H1 (cell line): ENCODE measurements around the gene KDF1. TPM values are rescaled to one million over a fixed set of nuclear protein-coding genes. Genes with fewer than 3 reads are reported as not detected.

Experiments used
- CTCF ChIA-PET: fragments of 300-600 bp; sonication (Branson Sonifier 250); formaldehyde crosslinking; loops from one replicate; lab custom pipeline; 2021; ENCODE audit not compliant: partially characterized antibody; lab: Charles Lee
- POLR2A ChIA-PET: fragments of 300-600 bp; sonication (Branson Sonifier 250); formaldehyde crosslinking; loops from one replicate; lab custom pipeline; 2021; ENCODE audit warnings: inconsistent platforms; ENCODE audit not compliant: partially characterized antibody; lab: Charles Lee
- DNase-seq, 2 experiments: peaks; one replicate each; pipeline versions ENCODE4 v3.0.0 to v3.0.0-alpha.2; 2010 to 2022; ENCODE audit warnings: low spot score in 2 of 2, low read depth in 1 of 2, mixed read lengths in 1 of 2
- FAIRE-seq: peaks from 2 replicates; lab custom pipeline; 2011; peaks lifted over from hg19 to GRCh38; lab: Jason Lieb, UNC
- H2AFZ ChIP-seq: 2 replicates; pipeline ENCODE4 v1.8.1; 2012; ENCODE audit warnings: low read length, inconsistent platforms
- H2AK5ac ChIP-seq: 2 replicates; pipeline ENCODE4 v1.6.1; 2013; ENCODE audit warnings: low read depth, low read length
- H2BK120ac ChIP-seq: replicated peaks from 2 replicates; pipeline ENCODE3; 2013; ENCODE audit warnings: low read depth, low read length, inconsistent platforms
- H2BK12ac ChIP-seq: 2 replicates; pipeline ENCODE4 v1.6.1; 2013; ENCODE audit warnings: low read depth, low read length
- H2BK15ac ChIP-seq: 2 replicates; pipeline ENCODE4 v1.6.1; 2013; ENCODE audit warnings: low read length
- H2BK20ac ChIP-seq: 2 replicates; pipeline ENCODE4 v1.6.1; 2013; ENCODE audit warnings: low read length
- H2BK5ac ChIP-seq: 2 replicates; pipeline ENCODE4 v1.6.1; 2013; ENCODE audit warnings: low read depth, low read length
- H3K14ac ChIP-seq: 2 replicates; pipeline ENCODE4 v1.6.1; 2013; ENCODE audit warnings: inconsistent platforms; ENCODE audit not compliant: insufficient read length
- H3K18ac ChIP-seq: 2 replicates; pipeline ENCODE4 v1.6.1; 2013; ENCODE audit warnings: low read length; ENCODE audit errors: extremely low read depth
- H3K23ac ChIP-seq: 2 replicates; pipeline ENCODE4 v1.6.1; 2013; ENCODE audit warnings: inconsistent platforms; ENCODE audit not compliant: insufficient read length
- H3K23me2 ChIP-seq: 2 replicates; pipeline ENCODE4 v1.6.1; 2013; ENCODE audit warnings: low read depth, low read length
- H3K27ac ChIP-seq: 2 replicates; pipeline ENCODE4 v1.6.1; 2011; ENCODE audit warnings: low read depth, low read length, inconsistent platforms
- H3K27me3 ChIP-seq, 4 experiments: replicated peaks in 1 of 4; 1 replicate in 1 of 4; 2 replicates in 3 of 4; pipeline versions ENCODE4 v1.6.1 to v1.8.1; 2011 to 2013; ENCODE audit warnings: low read length in 3 of 4, mild to moderate bottlenecking in 3 of 4, inconsistent platforms in 2 of 4, mixed read lengths in 2 of 4, moderate library complexity in 1 of 4; ENCODE audit not compliant: control insufficient read depth in 3 of 4, insufficient read depth in 3 of 4; ENCODE audit errors: extremely low read depth in 1 of 4
- H3K36me3 ChIP-seq, 4 experiments: 2 replicates each; pipeline versions ENCODE4 v1.6.1 to v1.8.1; 2011 to 2013; ENCODE audit warnings: mild to moderate bottlenecking in 4 of 4, low read length in 3 of 4, moderate library complexity in 2 of 4, control low read depth in 1 of 4, inconsistent platforms in 1 of 4; ENCODE audit not compliant: insufficient read depth in 4 of 4, control insufficient read depth in 2 of 4
- H3K4ac ChIP-seq: replicated peaks from 2 replicates; pipeline ENCODE3; 2013; ENCODE audit warnings: low read length, low read depth, mixed read lengths, inconsistent platforms; ENCODE audit not compliant: insufficient read length
- H3K4me1 ChIP-seq, 4 experiments: replicated peaks in 1 of 4; 1 replicate in 1 of 4; 2 replicates in 3 of 4; pipeline versions ENCODE4 v1.6.1 to v1.8.1; 2011 to 2013; ENCODE audit warnings: low read length in 3 of 4, inconsistent platforms in 2 of 4, mixed read lengths in 1 of 4; ENCODE audit not compliant: insufficient read depth in 4 of 4, control insufficient read depth in 3 of 4
- H3K4me2 ChIP-seq, 2 experiments: 2 replicates each; pipeline versions ENCODE4 v1.6.1 to v1.8.1; 2011 to 2013; ENCODE audit warnings: low read depth in 2 of 2, low read length in 2 of 2, control low read depth in 1 of 2, inconsistent platforms in 1 of 2, mild to moderate bottlenecking in 1 of 2; ENCODE audit not compliant: insufficient read depth in 1 of 2
- H3K4me3 ChIP-seq, 4 experiments: fragments of 200-600, 300-600 bp in 1 of 4; sonication (generic), shearing (Covaris generic), sonication (Bioruptor Twin) in 1 of 4; 2 replicates each; pipeline versions ENCODE4 v1.5.1 to v1.8.1; 2011 to 2016; ENCODE audit warnings: low read length in 4 of 4, low read depth in 3 of 4, control low read depth in 2 of 4, inconsistent platforms in 2 of 4, mild to moderate bottlenecking in 2 of 4, mixed read lengths in 1 of 4, moderate library complexity in 1 of 4; ENCODE audit not compliant: insufficient read depth in 2 of 4; ENCODE audit errors: extremely low read depth in 1 of 4
- H3K56ac ChIP-seq: replicated peaks from 2 replicates; pipeline ENCODE3; 2013; ENCODE audit warnings: low read depth, mild to moderate bottlenecking, mixed read lengths, low read length, inconsistent platforms; ENCODE audit not compliant: insufficient read length
- H3K79me1 ChIP-seq: 2 replicates; pipeline ENCODE4 v1.6.1; 2013; ENCODE audit warnings: low read depth, low read length, control low read depth
- H3K79me2 ChIP-seq, 2 experiments: 2 replicates each; pipeline versions ENCODE4 v1.6.1 to v1.8.1; 2012 to 2013; ENCODE audit warnings: low read length in 2 of 2, mild to moderate bottlenecking in 2 of 2, inconsistent platforms in 1 of 2; ENCODE audit not compliant: insufficient read depth in 2 of 2, control insufficient read depth in 1 of 2
- H3K9ac ChIP-seq, 4 experiments: replicated peaks in 1 of 4; 1 replicate in 1 of 4; 2 replicates in 3 of 4; pipeline versions ENCODE4 v1.6.1 to v1.8.1; 2011 to 2013; ENCODE audit warnings: low read depth in 3 of 4, low read length in 3 of 4, control low read depth in 2 of 4, mild to moderate bottlenecking in 2 of 4, moderate library complexity in 2 of 4, inconsistent platforms in 1 of 4; ENCODE audit errors: extremely low read depth in 1 of 4
- H3K9me3 ChIP-seq, 2 experiments: 2 replicates each; pipeline versions ENCODE4 v1.6.1 to v1.8.1; 2012 to 2013; ENCODE audit warnings: mild to moderate bottlenecking in 2 of 2, moderate library complexity in 2 of 2, control low read depth in 1 of 2, inconsistent platforms in 1 of 2, low read depth in 1 of 2, low read length in 1 of 2, mixed read lengths in 1 of 2; ENCODE audit not compliant: insufficient read depth in 2 of 2
- H4K20me1 ChIP-seq, 2 experiments: replicated peaks in 1 of 2; 2 replicates each; pipeline versions ENCODE3 to v1.8.1; 2011 to 2013; ENCODE audit warnings: inconsistent platforms in 2 of 2, low read length in 2 of 2, mild to moderate bottlenecking in 1 of 2; ENCODE audit not compliant: insufficient read depth in 2 of 2, control insufficient read depth in 1 of 2
- H4K5ac ChIP-seq: 2 replicates; pipeline ENCODE4 v1.6.1; 2013; ENCODE audit warnings: low read length, low read depth, mixed read lengths, inconsistent platforms; ENCODE audit not compliant: insufficient read length
- H4K8ac ChIP-seq: 2 replicates; pipeline ENCODE4 v1.8.0; 2013; ENCODE audit warnings: mild to moderate bottlenecking, moderate library complexity, low read length, inconsistent platforms; ENCODE audit not compliant: insufficient read depth; ENCODE audit errors: extremely low read depth
- H4K91ac ChIP-seq: replicated peaks from 2 replicates; pipeline ENCODE3; 2013; ENCODE audit warnings: low read length, mixed read lengths, inconsistent platforms; ENCODE audit not compliant: insufficient read length
- BCL11A ChIP-seq, 2 experiments: IDR thresholded peaks; one replicate each; pipeline ENCODE4 v1.6.1; 2011; ENCODE audit warnings: low read depth in 2 of 2, low read length in 2 of 2, mild to moderate bottlenecking in 2 of 2
- BRCA1 ChIP-seq: IDR thresholded peaks from 2 replicates; pipeline ENCODE4 v1.6.1; 2012; ENCODE audit warnings: low read depth, low read length, improper control_type of control experiment
- CHD1 ChIP-seq: IDR thresholded peaks from 2 replicates; pipeline ENCODE4 v1.6.1; 2012; ENCODE audit warnings: low read depth, low read length, improper control_type of control experiment
- CHD2 ChIP-seq: IDR thresholded peaks from 2 replicates; pipeline ENCODE4 v1.6.1; 2012; ENCODE audit warnings: low read length, improper control_type of control experiment
- CTBP2 ChIP-seq: IDR thresholded peaks from 2 replicates; pipeline ENCODE4 v1.7.0; 2011; ENCODE audit warnings: borderline replicate concordance, mild to moderate bottlenecking, moderate library complexity, mixed read lengths, low read length; ENCODE audit not compliant: insufficient read depth, insufficient read length
- RNF2 ChIP-seq: fragments of 200-900, 300-1000 bp; sonication (generic); IDR thresholded peaks from 2 replicates; pipeline ENCODE4 v1.7.1; 2016; ENCODE audit warnings: borderline replicate concordance, low read depth, mild to moderate bottlenecking, antibody characterized with exemption, low read length; ENCODE audit not compliant: poor library complexity, severe bottlenecking; ENCODE audit errors: missing control alignments
- SIRT6 ChIP-seq: IDR thresholded peaks from one replicate; pipeline ENCODE4 v1.7.1; 2012; ENCODE audit warnings: low read length, inconsistent platforms
- SP4 ChIP-seq: IDR thresholded peaks from 2 replicates; pipeline ENCODE4 v1.6.1; 2012; ENCODE audit warnings: low read length, inconsistent platforms
- SRF ChIP-seq: IDR thresholded peaks from 2 replicates; pipeline ENCODE4 v1.6.1; 2011; ENCODE audit warnings: mild to moderate bottlenecking, low read depth, low read length, moderate library complexity
- TAF1 ChIP-seq: IDR thresholded peaks from 2 replicates; pipeline ENCODE4 v1.6.1; 2011; ENCODE audit warnings: mild to moderate bottlenecking, low read depth, low read length
- TBP ChIP-seq: IDR thresholded peaks from 2 replicates; pipeline ENCODE4 v1.6.1; 2011; ENCODE audit warnings: low read depth, low read length, improper control_type of control experiment
- WGBS, 2 experiments: shearing (Covaris generic) in 1 of 2; methylation state at CpG; one replicate each; pipeline versions ENCODE4 v1.1.6 to v1.1.7; 2013 to 2015; ENCODE audit warnings: low lambda C conversion rate in 2 of 2, mixed read lengths in 2 of 2, inconsistent platforms in 1 of 2, low coverage in 1 of 2, missing lambda C conversion rate in 1 of 2; ENCODE audit not compliant: insufficient replicate concordance in 2 of 2, insufficient coverage in 1 of 2, insufficient read length in 1 of 2; ENCODE audit errors: extremely low coverage in 1 of 2, missing lambda C conversion rate in 1 of 2; 5-methylcytosine and 5-hydroxymethylcytosine counted together
- polyA plus RNA-seq, 7 experiments: library from polyadenylated mRNA; depleted of rRNA in 3 of 7; stranded (reverse) in 5 of 7; unstranded in 2 of 7; fragments of >200 nt in 5 of 7; fragments of 200-250 nt in 2 of 7; gene quantifications; 1 replicate in 5 of 7; 2 replicates in 1 of 7; 4 replicates in 1 of 7; pipeline versions ENCODE4 v1.2.1 to v1.2.3, GENCODE V29; 2011 to 2013; ENCODE audit warnings: missing spikeins in 2 of 7, mixed read lengths in 2 of 7
- total RNA-seq: library from RNA; stranded (reverse); fragmentation: NEBNext Ultra II Directional; extraction: Animal tissue kit (Norgen Biotek cat#: 25700); gene quantifications from 2 replicates; pipeline ENCODE4 v1.2.1, GENCODE V29; 2021
- TF ChIP-seq, protein P1 (sequence below), 3 experiments: IDR thresholded peaks; 1 replicate in 2 of 3; 2 replicates in 1 of 3; pipeline versions ENCODE4 v1.5.1 to v1.6.1; 2011; ENCODE audit warnings: low read length in 3 of 3, mild to moderate bottlenecking in 3 of 3, inconsistent platforms in 2 of 3, low read depth in 1 of 3, moderate library complexity in 1 of 3; ENCODE audit not compliant: insufficient read depth in 1 of 3; ENCODE audit errors: control extremely low read depth in 1 of 3

KDF1 gene
- total and polyA plus RNA-seq, 2 of the 8 experiments (the other 6 are each of a cell fraction or from before 2014, with no cell fraction given): 16.9 to 37.5 TPM

DNA sequence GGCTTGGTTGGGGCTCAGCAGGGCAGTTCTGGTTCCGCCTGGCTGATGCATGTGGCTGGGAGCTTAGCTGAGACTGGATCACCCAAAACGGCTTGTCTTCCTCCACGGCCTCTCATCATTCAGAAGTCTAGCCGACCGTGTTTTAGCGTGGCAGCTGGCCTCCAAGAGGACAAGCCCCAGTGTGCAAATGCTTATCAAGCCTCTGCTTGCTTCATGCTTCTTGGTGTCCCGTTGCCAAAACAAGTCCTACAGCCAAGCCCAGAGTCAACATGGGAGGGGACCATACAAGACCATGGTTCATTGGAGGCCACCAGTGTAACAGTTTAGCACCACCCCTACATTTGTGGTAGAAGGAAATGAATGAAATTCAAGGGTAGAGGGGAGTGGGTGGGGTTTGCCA lies 10.5 kb upstream of the KDF1 start:
- no peak overlapping the region for H2BK120ac ChIP-seq
- H2AK5ac ChIP-seq: no peak overlapping the region
- H3K14ac ChIP-seq: no peak overlapping the region
- peaks cover 0 to 6% (median 3%) of the 10 kb centered on the region in 4 experiments; a peak in 3 of 7 replicates for H3K4me1 ChIP-seq
- no peaks in the 10 kb centered on the region for H3K79me2 ChIP-seq
- H3K23me2 ChIP-seq: no peaks in the 10 kb centered on the region; the same call in 1 of the 2 replicates
- H3K9me3 ChIP-seq: no peaks in the 10 kb centered on the region
- TF ChIP-seq, protein P1, sequence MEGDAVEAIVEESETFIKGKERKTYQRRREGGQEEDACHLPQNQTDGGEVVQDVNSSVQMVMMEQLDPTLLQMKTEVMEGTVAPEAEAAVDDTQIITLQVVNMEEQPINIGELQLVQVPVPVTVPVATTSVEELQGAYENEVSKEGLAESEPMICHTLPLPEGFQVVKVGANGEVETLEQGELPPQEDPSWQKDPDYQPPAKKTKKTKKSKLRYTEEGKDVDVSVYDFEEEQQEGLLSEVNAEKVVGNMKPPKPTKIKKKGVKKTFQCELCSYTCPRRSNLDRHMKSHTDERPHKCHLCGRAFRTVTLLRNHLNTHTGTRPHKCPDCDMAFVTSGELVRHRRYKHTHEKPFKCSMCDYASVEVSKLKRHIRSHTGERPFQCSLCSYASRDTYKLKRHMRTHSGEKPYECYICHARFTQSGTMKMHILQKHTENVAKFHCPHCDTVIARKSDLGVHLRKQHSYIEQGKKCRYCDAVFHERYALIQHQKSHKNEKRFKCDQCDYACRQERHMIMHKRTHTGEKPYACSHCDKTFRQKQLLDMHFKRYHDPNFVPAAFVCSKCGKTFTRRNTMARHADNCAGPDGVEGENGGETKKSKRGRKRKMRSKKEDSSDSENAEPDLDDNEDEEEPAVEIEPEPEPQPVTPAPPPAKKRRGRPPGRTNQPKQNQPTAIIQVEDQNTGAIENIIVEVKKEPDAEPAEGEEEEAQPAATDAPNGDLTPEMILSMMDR (IDR thresholded peaks at IDR 0.05; ENCODE audit: control extremely low read depth in 1 of 3, insufficient read depth in 1 of 3, low read depth in 1 of 3, low read length in 3 of 3): no peak
- no peak for TF ChIP-seq CHD2
- no peak for TF ChIP-seq BCL11A (IDR thresholded peaks at IDR 0.05; ENCODE audit: low read depth in 2 of 2, low read length in 2 of 2)
- no peak for TF ChIP-seq TBP
- TF ChIP-seq RNF2: no peak
- no peak for TF ChIP-seq SP4
- no peak for TF ChIP-seq SRF
- no peak for TF ChIP-seq CTBP2
- no peak for TF ChIP-seq SIRT6
- TF ChIP-seq BRCA1: no peak
- no peak for TF ChIP-seq CHD1
- TF ChIP-seq TAF1: no peak
- no peak overlapping the region for H3K18ac ChIP-seq
- no peak overlapping the region for H4K8ac ChIP-seq
- no peaks in the 10 kb centered on the region for H3K36me3 ChIP-seq
- H2BK15ac ChIP-seq: no peak overlapping the region; the same call in 1 of the 2 replicates
- no peaks in the 10 kb centered on the region for H4K20me1 ChIP-seq
- no peak overlapping the region for H3K23ac ChIP-seq
- H3K4me3 ChIP-seq: no peak overlapping the region
- no peaks in the 10 kb centered on the region for H3K79me1 ChIP-seq
- ChIA-PET CTCF (interaction anchor here (5.4 to 5.8 kb wide), 2 partner anchors 74 to 127 kb away, joined by 55 to 60 read pairs; no protein-coding TSS in a partner anchor), POLR2A (interaction anchor here (2.1 to 6.2 kb wide), 2 partner anchors 11 to 28 kb away, joined by 8 to 158 read pairs; partner anchors contain the start of genes KDF1 and TRNP1)
- WGBS, 2 experiments: 95% methylated on average over 7 of the region's 7 CpGs; no CpG with 5 or more reads in 1 of the 2 experiments
- H2BK5ac ChIP-seq: no peak overlapping the region
- H3K9ac ChIP-seq: no peak overlapping the region
- H2BK20ac ChIP-seq: no peak overlapping the region
- H3K4me2 ChIP-seq: no peak overlapping the region
- H2BK12ac ChIP-seq: no peak overlapping the region
- no peak overlapping the region for H4K5ac ChIP-seq
- no peak overlapping the region for H3K27ac ChIP-seq
- H4K91ac ChIP-seq: no peak overlapping the region
- DNase-seq (no peak), FAIRE-seq (no peak)
- H3K56ac ChIP-seq: no peak overlapping the region
- no peak overlapping the region for H3K4ac ChIP-seq
- H2AFZ ChIP-seq: no peak overlapping the region
- no peaks in the 10 kb centered on the region for H3K27me3 ChIP-seq
